K562 (cell line): ENCODE results near the gene SLFN5. TPM values are rescaled to one million over a fixed set of nuclear protein-coding genes. Genes with fewer than 3 reads are reported as not detected.

Experiments used
- ATAC-seq: fragments of 200-7000 bp; cut with Tn5 transposase; 3 replicates; pipeline ENCODE4 v1.9.1; 2020; ENCODE audit warnings: moderate library complexity
- BruUV-seq: library from RNA; stranded (reverse); fragments of 400-500 nt; replicated peaks from 2 replicates; lab custom pipeline; 2021; lab: Mats Ljungman, UMichigan
- CTCF ChIA-PET: fragments of 300-600 bp; formaldehyde crosslinking; extraction: SDS; loops from one replicate; lab custom pipeline; 2021; ENCODE audit warnings: low intra/inter-chr PET ratio; lab: Yijun Ruan, JAX
- POLR2A ChIA-PET: fragments of 300-600, 350-650 bp; sonication (Branson Sonifier 250); formaldehyde crosslinking; extraction: SDS; loops from one replicate; lab custom pipeline; 2021; ENCODE audit warnings: antibody characterized with exemption, inconsistent platforms; lab: Yijun Ruan, JAX
- DNase-seq, 4 experiments: peaks; one replicate each; pipeline versions ENCODE4 v3.0.0 to v3.0.0-alpha.2; 2011 to 2018; ENCODE audit warnings: low spot score in 3 of 4, mixed read lengths in 3 of 4; ENCODE audit errors: extremely low read depth in 1 of 4
- FAIRE-seq: peaks from 2 replicates; lab custom pipeline; 2011; peaks lifted over from hg19 to GRCh38; lab: Jason Lieb, UNC
- H2AFZ ChIP-seq: 2 replicates; pipeline ENCODE4 v1.6.0; 2011; ENCODE audit warnings: low read depth, low read length, control low read depth, inconsistent platforms
- H3K27ac ChIP-seq: fragments of 200-600 bp; 3 replicates; pipeline ENCODE4 v1.8.0; 2011; ENCODE audit warnings: low read depth, mild to moderate bottlenecking, control low read depth, inconsistent platforms, low read length, moderate library complexity, mixed read lengths; ENCODE audit errors: extremely low read depth
- H3K27me3 ChIP-seq, 2 experiments: fragments of 300-600 bp in 1 of 2; 2 replicates in 1 of 2; 3 replicates in 1 of 2; pipeline versions ENCODE4 v1.6.0 to v1.8.0; 2011; ENCODE audit warnings: inconsistent platforms in 2 of 2, low read length in 2 of 2, mild to moderate bottlenecking in 1 of 2, mixed read lengths in 1 of 2, moderate library complexity in 1 of 2; ENCODE audit not compliant: control insufficient read depth in 2 of 2, insufficient read depth in 2 of 2
- H3K36me3 ChIP-seq: fragments of 300-600 bp; 3 replicates; pipeline ENCODE4 v1.8.0; 2011; ENCODE audit warnings: mild to moderate bottlenecking, low read length, inconsistent platforms; ENCODE audit not compliant: control insufficient read depth, insufficient read depth
- H3K4me1 ChIP-seq, 2 experiments: fragments of 200-600 bp in 1 of 2; replicated peaks in 1 of 2; 2 replicates in 1 of 2; 3 replicates in 1 of 2; pipeline versions ENCODE4 v1.5.1 to v1.8.0; 2011; ENCODE audit warnings: inconsistent platforms in 2 of 2, low read length in 2 of 2, mild to moderate bottlenecking in 1 of 2, mixed read lengths in 1 of 2, moderate library complexity in 1 of 2; ENCODE audit not compliant: control insufficient read depth in 2 of 2, insufficient read depth in 2 of 2
- H3K4me2 ChIP-seq: 2 replicates; pipeline ENCODE4 v1.6.1; 2011; ENCODE audit warnings: low read length, control low read depth, inconsistent platforms, mixed read lengths; ENCODE audit not compliant: insufficient read depth
- H3K4me3 ChIP-seq: fragments of 200-600 bp; sonication (generic), shearing (Covaris generic); 2 replicates; pipeline ENCODE4 v1.5.1; 2016; ENCODE audit warnings: control low read depth, inconsistent platforms
- H3K79me2 ChIP-seq: fragments of 200-600 bp; 3 replicates; pipeline ENCODE4 v1.8.0; 2011; ENCODE audit warnings: low read length, inconsistent platforms; ENCODE audit not compliant: control insufficient read depth, insufficient read depth
- H3K9ac ChIP-seq, 2 experiments: 2 replicates each; pipeline versions ENCODE4 v1.6.0 to v1.6.1; 2011; ENCODE audit warnings: low read depth in 2 of 2, low read length in 2 of 2, control low read depth in 1 of 2, inconsistent platforms in 1 of 2, mild to moderate bottlenecking in 1 of 2, mixed read lengths in 1 of 2; ENCODE audit not compliant: insufficient read depth in 1 of 2
- H3K9me1 ChIP-seq: one replicate; pipeline ENCODE4 v1.6.0; 2011; ENCODE audit warnings: inconsistent platforms, mild to moderate bottlenecking, low read length, moderate library complexity; ENCODE audit not compliant: control insufficient read depth, insufficient read depth
- H3K9me3 ChIP-seq: replicated peaks from 2 replicates; pipeline ENCODE4 v1.5.1; 2011; ENCODE audit warnings: low read depth, low read length, inconsistent platforms; ENCODE audit not compliant: control insufficient read depth, insufficient read depth
- H4K20me1 ChIP-seq: replicated peaks from 2 replicates; pipeline ENCODE4 v1.6.1; 2011; ENCODE audit warnings: low read length, inconsistent platforms, mixed read lengths; ENCODE audit not compliant: control insufficient read depth, insufficient read depth
- ATF7 ChIP-seq: fragments of 450-650 bp; IDR thresholded peaks from 2 replicates; pipeline ENCODE4 v1.7.1; 2014; ENCODE audit warnings: mild to moderate bottlenecking, moderate library complexity
- DACH1 ChIP-seq: fragments of 450-650 bp; IDR thresholded peaks from 2 replicates; pipeline ENCODE4 v1.6.1; 2018; ENCODE audit not compliant: partially characterized antibody
- DDX20 ChIP-seq: fragments of 450-650 bp; IDR thresholded peaks from 2 replicates; pipeline ENCODE4 v1.6.1; 2016; ENCODE audit warnings: missing genetic modification characterization, low read depth, mild to moderate bottlenecking, missing compliant biosample characterization, moderate library complexity
- ELF1 ChIP-seq: fragments of 200-800 bp; sonication (Bioruptor generic); IDR thresholded peaks from 2 replicates; pipeline ENCODE4 v1.6.1; 2016; ENCODE audit warnings: missing genetic modification characterization, missing compliant biosample characterization
- HNRNPK ChIP-seq: fragments of 200-400 bp; formaldehyde crosslinking; IDR thresholded peaks from one replicate; pipeline ENCODE4 v1.6.1; 2018; ENCODE audit warnings: mild to moderate bottlenecking, low read depth, low read length; ENCODE audit not compliant: poor library complexity, severe bottlenecking
- JUN ChIP-seq, 2 experiments: sonication (generic) in 1 of 2; formaldehyde crosslinking in 1 of 2; IDR thresholded peaks; 2 replicates each; pipeline versions ENCODE4 v1.6.1 to v1.8.0; 2012 to 2022; ENCODE audit warnings: borderline replicate concordance in 2 of 2, mild to moderate bottlenecking in 2 of 2, improper control_type of control experiment in 1 of 2, low read depth in 1 of 2, low read length in 1 of 2, missing genetic modification reagents in 1 of 2
- MAFG ChIP-seq: fragments of 450-650 bp; conservative IDR thresholded peaks from 2 replicates; pipeline ENCODE4 v1.6.1; 2016; ENCODE audit warnings: missing genetic modification characterization, missing compliant biosample characterization
- SRSF3 ChIP-seq: fragments of 200-400 bp; formaldehyde crosslinking; IDR thresholded peaks from 2 replicates; pipeline ENCODE4 v1.6.1; 2016; ENCODE audit warnings: mild to moderate bottlenecking, low read length, moderate library complexity; ENCODE audit not compliant: insufficient read depth
- SRSF7 ChIP-seq: fragments of 200-400 bp; formaldehyde crosslinking; optimal IDR thresholded peaks from 2 replicates; pipeline ENCODE3; 2017; ENCODE audit warnings: mild to moderate bottlenecking, low read depth, low read length
- ZEB2 ChIP-seq: fragments of 450-650 bp; IDR thresholded peaks from 2 replicates; pipeline ENCODE4 v1.6.1; 2016
- ZNF717 ChIP-seq: fragments of 250-450 bp; sonication (Bioruptor Pico); IDR thresholded peaks from 2 replicates; pipeline ENCODE4 v1.5.0; 2021
- ZNF79 ChIP-seq: fragments of 250-450 bp; sonication (Bioruptor Pico); IDR thresholded peaks from 2 replicates; pipeline ENCODE4 v1.4.0; 2020; ENCODE audit warnings: low read depth, mild to moderate bottlenecking, moderate library complexity
- WGBS: fragments of 100-300 bp; shearing (Covaris generic); methylation state at CpG from one replicate; pipeline ENCODE4 v1.1.6; 2016; ENCODE audit warnings: low coverage, mixed read lengths; ENCODE audit not compliant: insufficient coverage; ENCODE audit errors: missing lambda C conversion rate; 5-methylcytosine and 5-hydroxymethylcytosine counted together
- in situ Hi-C: fragments of 300-500 bp; cut with MboI; formaldehyde crosslinking; loops from 4 replicates; pipeline ENCODE4 v1.15.0; 2018; ENCODE audit warnings: inconsistent platforms, mixed read lengths
- intact Hi-C: fragments of 100-400 bp; cut with micrococcal nuclease; formaldehyde crosslinking; loops from 2 replicates; pipeline ENCODE4 v1.14.2; 2022
- polyA plus RNA-seq, 8 experiments: library from polyadenylated mRNA; depleted of rRNA in 4 of 8; stranded (reverse) in 5 of 8; unstranded in 3 of 8; fragments of >200 nt; fragmentation: Nextera tagmentation in 2 of 8; fragmentation: Illumina TruSeq in 1 of 8; extraction: Ambion mirVana in 2 of 8; extraction: Trizol in 1 of 8; gene quantifications; 2 replicates each; pipeline versions ENCODE4 v1.2.1 to v1.2.3, GENCODE V29; 2011 to 2014; ENCODE audit warnings: inconsistent platforms in 1 of 8, missing spikeins in 1 of 8
- total RNA-seq, 7 experiments: library from RNA; depleted of rRNA in 6 of 7; stranded (reverse); fragments of >200 nt in 6 of 7; fragmentation: Illumina TruSeq in 2 of 7; extraction: Trizol in 2 of 7; gene quantifications; 2 replicates each; pipeline versions ENCODE4 v1.2.1 to v1.2.3, GENCODE V29; 2011 to 2021; ENCODE audit warnings: low replicate concordance in 1 of 7
- TF ChIP-seq, protein P1 (sequence below): sonication (generic); formaldehyde crosslinking; IDR thresholded peaks from 2 replicates; pipeline ENCODE4 v1.8.1; 2023; ENCODE audit warnings: mild to moderate bottlenecking, missing genetic modification reagents
- TF ChIP-seq, protein P2 (sequence below): IDR thresholded peaks from 2 replicates; pipeline ENCODE4 v1.6.1; 2014; ENCODE audit warnings: antibody characterized with exemption

Gene SLFN5
- total and polyA plus RNA-seq, 9 of the 15 experiments (the other 6 are each of a cell fraction or from before 2014, with no cell fraction given): under 0.01 to 0.18 (median 0.04) TPM; not detected in 1

DNA sequence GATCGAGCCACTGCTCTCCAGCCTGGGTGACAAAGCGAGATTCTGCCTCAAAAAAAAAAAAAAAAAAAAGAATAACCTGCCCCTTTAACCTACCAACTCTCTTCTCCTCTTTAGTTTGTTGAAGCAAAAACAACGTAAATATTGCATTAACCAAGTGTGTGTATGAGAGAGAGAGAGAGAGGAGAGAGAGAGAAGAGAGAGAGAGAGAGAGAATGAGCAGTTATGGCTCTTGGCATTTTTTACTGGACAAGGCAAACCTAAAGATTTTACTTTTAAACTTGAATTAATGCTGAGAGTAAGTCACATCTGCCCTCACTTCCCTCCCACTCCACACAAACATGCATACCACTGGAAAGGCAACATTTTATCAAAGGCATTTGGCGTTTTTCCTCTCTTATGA is 3.0 kb upstream of the SLFN5 start:
- intact Hi-C loops: no loop called here
- H2AFZ ChIP-seq: no peak overlapping the region
- in situ Hi-C loops: no loop called here
- no peak for ATAC-seq
- no peak for FAIRE-seq
- H3K36me3 ChIP-seq: no peaks in the 10 kb centered on the region
- POLR2A ChIA-PET: interaction anchor here (0.9 kb wide), 1 partner anchor 21 kb away, joined by 3 read pairs; no protein-coding TSS in a partner anchor
- H3K4me3 ChIP-seq: no peak overlapping the region
- H3K27me3 ChIP-seq: peaks cover 4 to 23% of the 10 kb centered on the region in 2 experiments; a peak in 3 of 5 replicates
- H3K79me2 ChIP-seq: no peaks in the 10 kb centered on the region
- no peak overlapping the region for H3K4me2 ChIP-seq
- no peak for TF ChIP-seq JUN (IDR thresholded peaks at IDR 0.05; ENCODE audit: borderline replicate concordance, low read depth, low read length)
- no peak for TF ChIP-seq JUN (CRISPR knock-in tag; IDR thresholded peaks at IDR 0.05; ENCODE audit: borderline replicate concordance)
- TF ChIP-seq DDX20 (tag): no peak
- TF ChIP-seq ZNF79 (CRISPR knock-in tag): no peak
- no peak for TF ChIP-seq MAFG (tag)
- TF ChIP-seq SRSF3: no peak
- TF ChIP-seq, all 486 proteins: peak for 0
- CTCF ChIA-PET: no interaction called here
- H3K9me3 ChIP-seq: no peaks in the 10 kb centered on the region
- no peaks in the 10 kb centered on the region for H3K9me1 ChIP-seq
- H4K20me1 ChIP-seq: no peaks in the 10 kb centered on the region
- WGBS: 0% methylated on average over 2 of the region's 4 CpGs
- no TSS peak for BruUV-seq
- no peak for DNase-seq
- no peak overlapping the region for H3K27ac ChIP-seq
- H3K9ac ChIP-seq: no peak overlapping the region
- H3K4me1 ChIP-seq: peaks cover 3 to 12% of the 10 kb centered on the region in 2 experiments; a peak in 4 of 5 replicates

DNA sequence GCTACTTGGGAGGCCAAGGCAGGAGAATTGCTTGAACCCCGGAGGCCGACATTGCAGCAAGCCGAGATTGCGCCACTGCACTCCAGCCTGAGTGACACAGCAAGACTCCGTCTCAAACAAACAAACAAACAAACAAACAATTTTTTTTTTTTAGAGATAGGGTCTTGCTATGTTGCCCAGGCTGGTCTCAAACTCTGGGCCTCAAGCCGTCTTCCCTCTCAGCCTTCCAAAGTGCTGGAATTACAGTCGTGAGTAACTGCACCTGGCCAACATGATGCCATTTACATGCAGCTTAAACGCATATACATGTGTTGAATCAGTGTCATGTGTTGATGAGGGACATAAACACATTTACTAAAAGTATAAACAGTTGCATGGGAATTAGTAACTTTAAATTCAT is 2.0 kb upstream of the SLFN5 start:
- no peak overlapping the region for H3K27ac ChIP-seq
- no peak overlapping the region for H3K9ac ChIP-seq
- intact Hi-C loops (no loop called here), in situ Hi-C loops (no loop called here)
- FAIRE-seq: no peak
- no peak overlapping the region for H3K4me2 ChIP-seq
- H3K27me3 ChIP-seq: peaks cover 4 to 23% of the 10 kb centered on the region in 2 experiments; a peak in 3 of 5 replicates
- no peaks in the 10 kb centered on the region for H4K20me1 ChIP-seq
- 5% methylated on average over 8 of the region's 8 CpGs for WGBS
- ATAC-seq: no peak
- peaks cover 3 to 12% of the 10 kb centered on the region in 2 experiments; a peak in 4 of 5 replicates for H3K4me1 ChIP-seq
- no peak for DNase-seq
- no peak overlapping the region for H2AFZ ChIP-seq
- H3K9me1 ChIP-seq: no peaks in the 10 kb centered on the region
- POLR2A ChIA-PET: no interaction called here
- no peaks in the 10 kb centered on the region for H3K79me2 ChIP-seq
- H3K9me3 ChIP-seq: no peaks in the 10 kb centered on the region
- no peak overlapping the region for H3K4me3 ChIP-seq
- CTCF ChIA-PET: no interaction called here
- H3K36me3 ChIP-seq: no peaks in the 10 kb centered on the region
- BruUV-seq: no TSS peak
- no peak for TF ChIP-seq ZEB2
- TF ChIP-seq SRSF7: no peak
- TF ChIP-seq ELF1 (tag): no peak
- TF ChIP-seq HNRNPK: no peak
- TF ChIP-seq DACH1: no peak
- TF ChIP-seq, protein P1, sequence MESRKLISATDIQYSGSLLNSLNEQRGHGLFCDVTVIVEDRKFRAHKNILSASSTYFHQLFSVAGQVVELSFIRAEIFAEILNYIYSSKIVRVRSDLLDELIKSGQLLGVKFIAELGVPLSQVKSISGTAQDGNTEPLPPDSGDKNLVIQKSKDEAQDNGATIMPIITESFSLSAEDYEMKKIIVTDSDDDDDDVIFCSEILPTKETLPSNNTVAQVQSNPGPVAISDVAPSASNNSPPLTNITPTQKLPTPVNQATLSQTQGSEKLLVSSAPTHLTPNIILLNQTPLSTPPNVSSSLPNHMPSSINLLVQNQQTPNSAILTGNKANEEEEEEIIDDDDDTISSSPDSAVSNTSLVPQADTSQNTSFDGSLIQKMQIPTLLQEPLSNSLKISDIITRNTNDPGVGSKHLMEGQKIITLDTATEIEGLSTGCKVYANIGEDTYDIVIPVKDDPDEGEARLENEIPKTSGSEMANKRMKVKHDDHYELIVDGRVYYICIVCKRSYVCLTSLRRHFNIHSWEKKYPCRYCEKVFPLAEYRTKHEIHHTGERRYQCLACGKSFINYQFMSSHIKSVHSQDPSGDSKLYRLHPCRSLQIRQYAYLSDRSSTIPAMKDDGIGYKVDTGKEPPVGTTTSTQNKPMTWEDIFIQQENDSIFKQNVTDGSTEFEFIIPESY (CRISPR knock-in tag): no peak
- TF ChIP-seq ZNF717 (CRISPR knock-in tag): no peak
- no peak for TF ChIP-seq ATF7
- TF ChIP-seq, protein P2, sequence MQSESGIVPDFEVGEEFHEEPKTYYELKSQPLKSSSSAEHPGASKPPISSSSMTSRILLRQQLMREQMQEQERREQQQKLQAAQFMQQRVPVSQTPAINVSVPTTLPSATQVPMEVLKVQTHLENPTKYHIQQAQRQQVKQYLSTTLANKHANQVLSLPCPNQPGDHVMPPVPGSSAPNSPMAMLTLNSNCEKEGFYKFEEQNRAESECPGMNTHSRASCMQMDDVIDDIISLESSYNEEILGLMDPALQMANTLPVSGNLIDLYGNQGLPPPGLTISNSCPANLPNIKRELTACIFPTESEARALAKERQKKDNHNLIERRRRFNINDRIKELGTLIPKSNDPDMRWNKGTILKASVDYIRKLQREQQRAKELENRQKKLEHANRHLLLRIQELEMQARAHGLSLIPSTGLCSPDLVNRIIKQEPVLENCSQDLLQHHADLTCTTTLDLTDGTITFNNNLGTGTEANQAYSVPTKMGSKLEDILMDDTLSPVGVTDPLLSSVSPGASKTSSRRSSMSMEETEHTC: no peak
